Measurements from ENCODE around the gene NOP16.
A peak's percentile ranks its signal among the peaks of the same experiment; 100 is the strongest.

DNA sequence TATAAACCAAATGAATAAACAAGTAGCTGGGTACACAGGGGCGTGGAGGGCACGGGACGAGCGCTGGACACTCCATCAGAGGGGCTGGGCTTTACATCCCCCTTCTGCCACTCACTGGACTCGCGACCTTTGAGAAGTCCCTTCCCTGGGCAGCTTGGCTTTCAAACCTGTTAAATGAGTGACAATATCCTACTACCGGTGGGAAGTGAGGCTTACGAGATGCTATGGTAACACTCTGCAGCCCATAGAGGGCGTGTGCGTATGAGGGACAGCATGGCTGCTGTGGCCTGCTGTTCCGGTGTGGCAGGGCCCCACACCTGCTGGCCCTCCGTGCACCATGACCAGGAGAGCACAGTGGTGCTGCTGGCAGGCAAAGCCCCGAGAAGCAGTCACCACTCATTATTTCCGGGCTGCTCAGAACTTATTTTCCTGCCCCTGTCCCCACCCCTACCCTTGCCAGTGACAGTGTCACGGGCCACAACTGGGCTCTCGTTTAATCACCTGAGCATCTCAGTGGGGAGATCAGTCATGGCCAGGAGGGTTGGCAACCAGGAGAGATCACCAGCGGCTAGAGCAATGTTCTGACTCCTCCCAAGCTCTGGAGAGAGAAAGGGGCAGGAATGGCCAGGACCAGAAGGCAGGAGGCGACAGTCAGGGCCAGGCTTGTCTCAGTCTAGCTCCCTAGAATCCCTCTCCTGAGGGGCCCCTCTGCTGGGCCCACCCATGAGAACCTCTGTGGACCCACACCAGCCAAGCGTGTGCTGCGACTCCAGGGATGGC is 17.4 kb upstream of the NOP16 start:
- no peak for TF ChIP-seq EZH2 (optimal IDR thresholded peaks at IDR 0.05; ENCODE audit: low read depth, low read length)
- TF ChIP-seq, protein P1, sequence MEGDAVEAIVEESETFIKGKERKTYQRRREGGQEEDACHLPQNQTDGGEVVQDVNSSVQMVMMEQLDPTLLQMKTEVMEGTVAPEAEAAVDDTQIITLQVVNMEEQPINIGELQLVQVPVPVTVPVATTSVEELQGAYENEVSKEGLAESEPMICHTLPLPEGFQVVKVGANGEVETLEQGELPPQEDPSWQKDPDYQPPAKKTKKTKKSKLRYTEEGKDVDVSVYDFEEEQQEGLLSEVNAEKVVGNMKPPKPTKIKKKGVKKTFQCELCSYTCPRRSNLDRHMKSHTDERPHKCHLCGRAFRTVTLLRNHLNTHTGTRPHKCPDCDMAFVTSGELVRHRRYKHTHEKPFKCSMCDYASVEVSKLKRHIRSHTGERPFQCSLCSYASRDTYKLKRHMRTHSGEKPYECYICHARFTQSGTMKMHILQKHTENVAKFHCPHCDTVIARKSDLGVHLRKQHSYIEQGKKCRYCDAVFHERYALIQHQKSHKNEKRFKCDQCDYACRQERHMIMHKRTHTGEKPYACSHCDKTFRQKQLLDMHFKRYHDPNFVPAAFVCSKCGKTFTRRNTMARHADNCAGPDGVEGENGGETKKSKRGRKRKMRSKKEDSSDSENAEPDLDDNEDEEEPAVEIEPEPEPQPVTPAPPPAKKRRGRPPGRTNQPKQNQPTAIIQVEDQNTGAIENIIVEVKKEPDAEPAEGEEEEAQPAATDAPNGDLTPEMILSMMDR (IDR thresholded peaks at IDR 0.05; ENCODE audit: low read length), result 0 out of 2 replicates have a peak, but pooled peaks have one; percentile 4

Data from MM.1S (cell line).